ENCODE results near the gene COX6A1. TPM values are rescaled to one million over a fixed set of nuclear protein-coding genes. Genes with fewer than 3 reads are reported as not detected.
A peak's percentile ranks its signal among the peaks of the same experiment; 100 is the strongest.

The COX6A1 gene
- total RNA-seq, 3 donors from 2014 or later = 464 to 649 (median 599) TPM

DNA sequence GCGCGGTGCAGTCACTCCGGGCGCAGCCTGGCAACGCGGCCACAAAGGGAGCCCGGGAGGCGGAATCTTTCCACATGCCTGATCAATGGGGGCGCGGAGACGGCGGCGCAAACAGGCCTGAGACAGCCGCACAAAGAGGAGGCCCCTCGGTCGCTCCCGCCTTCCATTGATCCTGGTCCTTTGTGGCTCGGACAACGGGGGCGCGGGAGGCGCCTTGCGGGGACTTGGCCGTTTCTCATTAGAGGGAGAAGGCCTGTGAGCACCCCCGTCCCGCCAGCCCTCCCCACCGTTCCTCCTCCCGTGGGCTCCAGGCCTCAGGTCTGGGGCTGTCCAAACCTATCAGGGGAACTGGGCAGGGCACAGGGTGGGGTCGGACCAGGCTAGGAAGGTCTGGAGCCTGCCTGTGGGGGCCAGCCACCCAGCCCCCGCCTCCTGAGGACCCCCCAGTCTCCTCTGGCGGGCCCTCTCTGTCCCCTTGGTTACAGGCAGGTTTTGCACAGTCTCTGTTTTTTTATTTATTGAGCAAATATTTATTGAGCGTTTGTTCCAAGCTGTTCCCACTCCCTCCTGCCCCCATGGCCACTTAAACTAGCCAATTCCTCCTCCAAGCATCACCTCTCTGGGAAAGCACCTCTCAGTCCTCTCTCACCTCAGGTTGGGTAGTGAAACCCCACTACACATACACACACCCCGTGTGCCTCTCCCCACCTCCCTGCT, 39.9 kb upstream of the COX6A1 start:
- H3K27me3 ChIP-seq = peaks cover 0 to 4% of the 10 kb centered on the region in 2 donors
- intact Hi-C loops (cut with DNase I; ENCODE audit: low total_unique reads) = no loop called here
- TF ChIP-seq POLR2A (IDR thresholded peaks at IDR 0.05) (no peak), POLR2AphosphoS5 (IDR thresholded peaks at IDR 0.05) (no peak)
- TF ChIP-seq, protein P1, sequence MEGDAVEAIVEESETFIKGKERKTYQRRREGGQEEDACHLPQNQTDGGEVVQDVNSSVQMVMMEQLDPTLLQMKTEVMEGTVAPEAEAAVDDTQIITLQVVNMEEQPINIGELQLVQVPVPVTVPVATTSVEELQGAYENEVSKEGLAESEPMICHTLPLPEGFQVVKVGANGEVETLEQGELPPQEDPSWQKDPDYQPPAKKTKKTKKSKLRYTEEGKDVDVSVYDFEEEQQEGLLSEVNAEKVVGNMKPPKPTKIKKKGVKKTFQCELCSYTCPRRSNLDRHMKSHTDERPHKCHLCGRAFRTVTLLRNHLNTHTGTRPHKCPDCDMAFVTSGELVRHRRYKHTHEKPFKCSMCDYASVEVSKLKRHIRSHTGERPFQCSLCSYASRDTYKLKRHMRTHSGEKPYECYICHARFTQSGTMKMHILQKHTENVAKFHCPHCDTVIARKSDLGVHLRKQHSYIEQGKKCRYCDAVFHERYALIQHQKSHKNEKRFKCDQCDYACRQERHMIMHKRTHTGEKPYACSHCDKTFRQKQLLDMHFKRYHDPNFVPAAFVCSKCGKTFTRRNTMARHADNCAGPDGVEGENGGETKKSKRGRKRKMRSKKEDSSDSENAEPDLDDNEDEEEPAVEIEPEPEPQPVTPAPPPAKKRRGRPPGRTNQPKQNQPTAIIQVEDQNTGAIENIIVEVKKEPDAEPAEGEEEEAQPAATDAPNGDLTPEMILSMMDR (IDR thresholded peaks at IDR 0.05) = no peak

GRCh38 chr12:120399531-120399930, 38.4 kb upstream of the COX6A1 start:
- TF ChIP-seq POLR2AphosphoS5 (IDR thresholded peaks at IDR 0.05) = no peak
- TF ChIP-seq, protein P1 (IDR thresholded peaks at IDR 0.05) = no peak
- TF ChIP-seq POLR2A (IDR thresholded peaks at IDR 0.05) = no peak
- Histone ChIP-seq H3K27ac (no peak overlapping the region), H3K4me1 (no peaks in the 10 kb centered on the region), H3K4me3 (no peak overlapping the region), H3K36me3 (no peaks in the 10 kb centered on the region), H3K9me3 (no peaks in the 10 kb centered on the region), H3K27me3 (peaks cover 0 to 4% of the 10 kb centered on the region in 2 donors)
- DNase-seq (ENCODE audit: low spot score in 2 of 2) = no peak
- intact Hi-C loops (cut with DNase I; ENCODE audit: low total_unique reads) = no loop called here

More for the DNA sequence above, 39.9 kb upstream of the COX6A1 start:
- Histone ChIP-seq H3K36me3 (no peaks in the 10 kb centered on the region), H3K27ac (peak overlapping the region in 1 of 2 donors; percentile 9), H3K9me3 (no peaks in the 10 kb centered on the region), H3K4me3 (no peak overlapping the region), H3K4me1 (no peaks in the 10 kb centered on the region)
- DNase-seq (ENCODE audit: low spot score in 2 of 2) = no peak

DNA sequence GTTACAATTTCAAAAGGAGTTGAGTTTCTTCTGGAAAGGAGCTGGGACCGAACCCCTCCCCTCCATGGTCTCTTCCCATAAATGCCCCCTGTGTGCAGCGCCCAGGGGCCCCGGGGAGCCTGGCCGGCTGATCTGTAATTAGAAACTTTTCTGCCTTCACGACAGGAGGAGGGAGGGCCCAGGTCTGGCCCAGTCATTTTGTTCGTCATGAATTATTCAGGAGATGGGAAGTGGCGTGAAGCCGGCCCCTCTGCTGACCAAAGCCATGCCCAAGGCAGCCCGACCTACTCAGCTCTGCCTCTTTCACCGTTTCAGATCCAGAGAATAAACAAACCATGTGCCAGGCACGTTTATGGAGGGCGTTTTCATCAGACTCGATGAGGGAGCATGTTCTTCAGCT, 35.7 kb upstream of the COX6A1 start:
- no peaks in the 10 kb centered on the region for H3K9me3 ChIP-seq
- no peak for TF ChIP-seq POLR2A (IDR thresholded peaks at IDR 0.05)
- H3K4me3 ChIP-seq = no peak overlapping the region
- peaks cover 0 to 4% of the 10 kb centered on the region in 2 donors for H3K27me3 ChIP-seq
- intact Hi-C loops (cut with DNase I; ENCODE audit: low total_unique reads) = loop anchor here (5.0 kb wide), 1 partner anchor 860 kb away; no protein-coding TSS in a partner anchor
- no peaks in the 10 kb centered on the region for H3K4me1 ChIP-seq
- no peak overlapping the region for H3K27ac ChIP-seq
- H3K36me3 ChIP-seq = no peaks in the 10 kb centered on the region
- no peak for DNase-seq (ENCODE audit: low spot score in 2 of 2)

- Histone ChIP-seq H3K27ac (no peak overlapping the region), H3K4me1 (no peaks in the 10 kb centered on the region), H3K27me3 (no peaks in the 10 kb centered on the region), H3K4me3 (no peak overlapping the region), H3K36me3 (no peaks in the 10 kb centered on the region), H3K9me3 (no peaks in the 10 kb centered on the region)
- no peak for DNase-seq (ENCODE audit: low spot score in 2 of 2)
- intact Hi-C loops (cut with DNase I; ENCODE audit: low total_unique reads) = loop anchor here (5.0 kb wide), 1 partner anchor 858 kb away; no protein-coding TSS in a partner anchor
- TF ChIP-seq POLR2A (IDR thresholded peaks at IDR 0.05) = no peak
- TF ChIP-seq, protein P1 (IDR thresholded peaks at IDR 0.05) = no peak
- no peak for TF ChIP-seq POLR2AphosphoS5 (IDR thresholded peaks at IDR 0.05)
Measured at GRCh38 chr12:120403869-120404268, 34.0 kb upstream of the COX6A1 start.

DNA sequence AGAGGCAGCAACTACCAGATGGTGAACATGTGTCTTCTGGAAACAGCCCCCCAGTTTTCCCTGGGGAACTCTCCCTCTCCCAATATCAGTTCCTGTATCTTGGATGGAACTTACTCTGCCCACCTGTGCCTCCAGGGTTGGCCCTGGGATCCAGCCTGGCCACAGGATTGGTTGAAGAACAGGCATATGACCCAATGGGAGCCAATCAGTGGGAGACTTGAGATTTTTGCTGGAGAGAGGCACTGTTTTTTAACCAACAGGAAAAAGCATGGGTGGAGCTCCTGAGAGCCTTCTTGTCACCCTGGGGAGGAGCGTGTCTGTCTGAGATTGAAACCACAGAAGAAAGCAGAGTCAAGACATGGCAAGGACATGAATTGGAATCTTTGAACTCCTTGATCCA, 33.6 kb upstream of the COX6A1 start:
- TF ChIP-seq, protein P1 (IDR thresholded peaks at IDR 0.05) = no peak
- TF ChIP-seq POLR2A (IDR thresholded peaks at IDR 0.05) = no peak
- TF ChIP-seq POLR2AphosphoS5 (IDR thresholded peaks at IDR 0.05) = no peak
- Histone ChIP-seq H3K27me3 (no peaks in the 10 kb centered on the region), H3K4me1 (no peaks in the 10 kb centered on the region), H3K4me3 (no peak overlapping the region), H3K36me3 (no peaks in the 10 kb centered on the region), H3K9me3 (no peaks in the 10 kb centered on the region), H3K27ac (no peak overlapping the region)
- DNase-seq (ENCODE audit: low spot score in 2 of 2) = no peak
- intact Hi-C loops (cut with DNase I; ENCODE audit: low total_unique reads) = loop anchor here (5.0 kb wide), 1 partner anchor 858 kb away; no protein-coding TSS in a partner anchor

Data from breast epithelium (tissue), 4 donors.